NCI-H524 (cell line): Measurements from ENCODE around the gene IST1.

Experiments used
- DNase-seq, 2 experiments: peaks; one replicate each; lab custom pipeline; 2025; lab: John Stamatoyannopoulos, UW

IST1 gene

DNA sequence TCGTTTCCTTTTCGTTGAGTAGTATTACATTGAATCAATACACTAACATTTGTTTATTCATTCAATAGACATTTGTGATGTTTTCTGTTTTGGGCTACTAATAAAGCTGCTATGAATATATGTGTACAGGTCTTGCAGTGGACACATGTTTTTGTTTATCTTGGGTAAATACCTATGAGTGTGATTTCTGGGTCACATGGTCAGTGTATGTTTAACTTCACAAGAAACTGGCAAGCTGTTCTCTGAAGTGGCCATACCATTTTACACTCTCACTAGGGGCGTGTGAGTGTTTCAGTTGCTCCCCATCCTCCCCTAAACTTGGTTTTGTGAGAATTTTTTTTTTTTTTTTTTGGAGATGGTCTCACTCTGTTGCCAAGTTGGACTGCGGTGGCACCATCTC is 69.9 kb downstream of the IST1 start:
- DNase-seq: no peak

DNA sequence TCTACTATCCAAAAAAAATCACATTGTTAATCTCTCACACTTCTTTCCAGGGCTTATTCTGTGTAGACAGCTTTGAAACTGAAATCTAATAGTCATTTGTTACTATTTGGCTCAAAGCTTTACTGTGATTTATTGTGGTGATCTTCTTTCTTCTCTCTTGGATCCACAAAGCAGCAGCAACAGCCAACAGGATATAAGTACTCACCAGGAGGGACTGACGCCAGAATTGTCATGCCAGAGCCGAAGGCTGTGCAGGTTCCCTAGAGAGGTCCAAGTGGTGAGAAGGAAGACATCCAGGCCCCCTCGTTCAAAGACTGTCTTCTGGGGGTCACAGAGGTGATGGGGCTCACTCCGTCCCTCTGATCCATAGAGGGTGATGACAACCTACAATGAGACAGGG is 71.6 kb downstream of the IST1 start:
- DNase-seq: no peak

DNA sequence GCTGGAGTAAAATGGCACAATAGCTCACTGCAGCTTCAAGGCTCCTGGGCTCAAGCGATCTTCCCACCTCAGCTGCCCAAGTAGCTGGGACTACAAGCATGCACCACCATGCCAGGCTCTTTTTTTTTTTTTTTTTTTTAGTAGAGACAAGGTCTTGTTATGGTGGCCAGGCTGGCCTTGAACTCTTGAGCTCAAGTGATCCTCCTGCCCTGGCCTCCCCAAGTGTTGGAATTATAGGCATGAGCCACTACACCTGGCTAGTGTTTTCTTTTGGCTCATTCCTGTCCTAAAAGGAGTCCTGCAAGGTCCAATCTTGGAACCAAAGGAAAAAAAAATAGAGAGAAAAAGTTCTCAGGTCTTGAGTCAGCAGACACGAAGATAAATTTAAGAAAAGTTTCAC is 74.0 kb downstream of the IST1 start:
- no peak for DNase-seq

DNA sequence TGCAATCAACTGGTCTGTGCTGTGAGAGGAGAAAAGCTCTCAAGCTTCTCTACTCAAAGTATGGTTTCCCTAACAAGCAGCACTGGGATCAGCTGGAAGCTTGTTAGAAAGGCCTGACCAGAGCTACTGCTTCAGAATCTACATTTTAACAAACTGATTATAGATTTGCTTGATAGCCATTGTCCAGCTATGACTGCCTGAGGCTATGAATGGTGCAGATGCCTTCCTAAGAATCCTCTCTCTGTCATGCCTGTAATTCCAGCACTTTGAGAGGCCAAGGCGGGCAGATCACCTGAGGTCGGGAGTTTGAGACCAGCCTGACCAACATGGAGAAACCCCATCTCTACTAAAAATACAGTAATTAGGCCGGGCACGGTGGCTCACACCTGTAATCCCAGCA is 76.2 kb downstream of the IST1 start:
- DNase-seq: no peak

DNA sequence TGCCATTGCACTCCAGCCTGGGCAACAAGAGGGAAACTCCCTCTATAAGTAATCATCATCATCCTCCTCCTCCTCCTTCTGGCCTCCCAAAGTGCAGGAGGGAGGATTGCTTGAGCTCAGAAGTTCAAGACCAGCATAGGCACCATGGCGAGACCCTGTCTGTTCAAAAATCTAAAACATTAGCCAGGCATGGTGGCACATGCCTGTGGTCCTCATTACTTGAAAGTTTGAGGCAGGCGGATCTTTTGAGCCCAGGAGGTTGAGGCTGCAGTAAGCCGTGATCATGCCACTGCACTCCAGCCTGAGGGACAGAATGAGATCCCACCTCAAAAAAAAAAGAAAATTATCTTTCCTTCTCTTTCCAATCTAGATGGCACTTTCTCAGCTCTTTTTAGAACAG is 77.0 kb downstream of the IST1 start:
- no peak for DNase-seq

DNA sequence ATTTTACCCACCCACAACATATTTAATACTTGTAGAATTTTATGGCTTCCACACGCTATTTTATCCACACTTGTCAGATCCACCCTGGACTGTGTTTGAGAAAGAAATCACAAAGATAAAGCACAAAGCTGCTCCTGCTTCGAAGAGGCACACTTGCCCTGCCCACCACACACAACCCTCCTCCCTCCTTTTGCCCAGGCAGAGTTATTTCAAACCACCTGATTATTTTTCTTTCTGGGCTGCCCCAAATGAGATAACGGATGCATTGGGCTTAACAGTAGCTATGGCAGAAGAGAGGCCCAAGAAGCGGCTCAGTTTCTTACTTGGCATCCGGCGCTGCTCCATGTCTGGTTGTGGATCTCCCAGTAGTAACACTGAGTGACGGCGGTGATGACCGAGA is 77.7 kb downstream of the IST1 start:
- DNase-seq: no peak

DNA sequence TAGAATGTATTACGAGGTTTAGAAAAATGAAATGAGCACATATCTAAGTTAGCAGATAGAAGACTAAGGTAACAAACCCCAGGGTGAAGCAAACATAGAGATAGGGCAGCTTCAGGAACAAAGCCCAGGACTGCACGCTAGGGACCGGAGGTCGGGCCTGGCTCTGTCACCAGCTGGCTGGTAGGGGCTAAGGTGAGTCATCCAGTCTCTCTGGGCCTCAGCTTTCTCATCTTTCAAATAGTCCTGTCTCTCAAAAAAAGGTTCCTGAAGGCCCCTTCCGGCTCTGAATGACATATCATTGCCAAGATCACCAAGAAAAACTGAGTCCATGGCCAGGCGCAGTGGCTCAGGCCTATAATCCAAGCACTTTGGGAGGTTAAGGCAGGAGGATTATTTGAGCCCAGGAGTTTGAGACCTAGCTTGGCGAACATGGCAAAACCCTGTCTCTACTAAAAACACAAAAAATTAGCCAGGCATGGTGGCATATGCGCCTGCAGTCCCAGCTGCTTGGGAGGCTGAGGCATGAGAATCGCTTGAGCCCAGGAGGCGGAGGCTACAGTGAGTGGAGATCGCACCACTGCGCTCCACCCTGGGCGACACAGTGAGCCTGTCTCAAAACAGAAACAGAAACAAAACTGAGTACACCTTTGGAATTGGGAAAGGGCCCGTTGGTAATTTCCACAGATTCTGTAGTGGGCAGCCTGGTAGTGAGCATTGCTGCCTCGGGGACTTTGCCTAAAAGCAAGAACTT is 78.9 kb downstream of the IST1 start:
- DNase-seq: no peak
